K562 (cell line): ENCODE results near the gene KISS1R. TPM values are rescaled to one million over a fixed set of nuclear protein-coding genes. Genes with fewer than 3 reads are reported as not detected.

ENCODE experiments used
- ADNP ChIP-seq: fragments of 200-800 bp; sonication (Bioruptor generic); IDR thresholded peaks from 2 replicates; pipeline ENCODE4 v1.6.1; 2016; ENCODE audit warnings: missing genetic modification characterization, missing compliant biosample characterization
- MCM7 ChIP-seq, 2 experiments: fragments of 450-650 bp; IDR thresholded peaks; 2 replicates each; pipeline ENCODE4 v1.6.1; 2016 to 2018
- MGA ChIP-seq: fragments of 450-650 bp; IDR thresholded peaks from 2 replicates; pipeline ENCODE4 v1.6.1; 2016; ENCODE audit warnings: mild to moderate bottlenecking, moderate library complexity
- TRIM25 ChIP-seq: fragments of 450-650 bp; IDR thresholded peaks from 2 replicates; pipeline ENCODE4 v1.7.0; 2016; ENCODE audit warnings: borderline replicate concordance
- ZNF12 ChIP-seq: sonication (generic); formaldehyde crosslinking; IDR thresholded peaks from 2 replicates; pipeline ENCODE4 v1.4.0; 2020; ENCODE audit warnings: mild to moderate bottlenecking, missing genetic modification reagents
- ZNF143 ChIP-seq: sonication (generic); formaldehyde crosslinking; IDR thresholded peaks from 2 replicates; pipeline ENCODE4 v1.9.0; 2022; ENCODE audit warnings: mild to moderate bottlenecking, missing genetic modification reagents
- polyA plus RNA-seq, 8 experiments: library from polyadenylated mRNA; depleted of rRNA in 4 of 8; stranded (reverse) in 5 of 8; unstranded in 3 of 8; fragments of >200 nt; fragmentation: Nextera tagmentation in 2 of 8; fragmentation: Illumina TruSeq in 1 of 8; extraction: Ambion mirVana in 2 of 8; extraction: Trizol in 1 of 8; gene quantifications; 2 replicates each; pipeline versions ENCODE4 v1.2.1 to v1.2.3, GENCODE V29; 2011 to 2014; ENCODE audit warnings: inconsistent platforms in 1 of 8, missing spikeins in 1 of 8
- total RNA-seq, 7 experiments: library from RNA; depleted of rRNA in 6 of 7; stranded (reverse); fragments of >200 nt in 6 of 7; fragmentation: Illumina TruSeq in 2 of 7; extraction: Trizol in 2 of 7; gene quantifications; 2 replicates each; pipeline versions ENCODE4 v1.2.1 to v1.2.3, GENCODE V29; 2011 to 2021; ENCODE audit warnings: low replicate concordance in 1 of 7

Gene KISS1R
- total and polyA plus RNA-seq, 9 of the 15 experiments (the other 6 are each of a cell fraction or from before 2014, with no cell fraction given): 0.37 to 39.4 (median 2.0) TPM

DNA sequence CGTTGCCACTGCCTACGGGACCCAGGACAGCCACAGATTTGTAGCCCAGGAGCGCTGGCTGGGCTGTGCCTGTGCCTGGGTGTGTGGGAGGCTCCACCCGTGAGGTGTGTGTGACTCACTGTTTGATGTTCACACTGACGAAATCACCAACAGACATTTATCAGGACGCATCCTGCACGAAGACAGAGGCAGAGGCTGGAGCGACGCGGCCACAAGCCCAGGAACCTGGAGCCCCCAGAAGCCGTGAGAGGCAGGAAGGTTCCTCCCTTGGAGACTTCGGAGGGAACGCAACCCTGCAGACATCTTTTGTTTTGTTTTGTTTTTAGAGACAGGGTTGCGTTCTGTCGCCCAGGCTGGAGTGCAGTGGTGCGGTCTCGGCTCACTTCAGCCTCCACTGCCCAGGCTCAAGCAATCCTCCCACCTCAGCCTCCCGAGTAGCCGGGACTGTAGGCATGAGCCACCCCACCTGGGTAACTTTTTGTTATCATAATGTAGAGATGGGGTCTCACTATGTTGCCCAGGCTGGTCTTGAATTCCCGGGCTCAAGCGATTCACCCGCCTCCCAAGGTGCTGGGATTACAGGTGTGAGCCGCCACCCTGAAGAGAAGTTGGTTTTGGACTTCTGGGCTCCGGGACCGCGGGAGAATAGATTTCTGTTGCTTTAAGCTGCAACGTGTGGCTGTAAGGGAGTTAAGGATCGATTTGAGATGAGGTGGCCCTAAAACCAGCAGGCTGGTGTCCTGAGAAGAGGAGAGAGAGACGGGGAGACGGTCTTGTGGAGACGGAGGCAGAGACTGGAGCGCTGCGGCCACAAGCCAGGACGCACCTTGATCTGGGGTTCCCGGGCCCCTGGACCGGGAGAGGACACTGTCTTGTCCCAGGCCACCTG lies 42.1 kb downstream of the KISS1R start (continued):
- no peak for TF ChIP-seq ADNP (tag)
- TF ChIP-seq ZNF12 (CRISPR knock-in tag): 0 out of 2 replicates have a peak, but pooled peaks have one; percentile 42
- TF ChIP-seq MGA: peak; percentile 43
- no peak for TF ChIP-seq ZNF143 (CRISPR knock-in tag)
- no peak for TF ChIP-seq TRIM25
- no peak for TF ChIP-seq MCM7 (IDR thresholded peaks at IDR 0.05)
